HG03558 (cell line): ENCODE measurements around the gene DUSP23.

ENCODE experiments used
- ATAC-seq: cut with Tn5 transposase; IDR thresholded peaks from one replicate; pipeline ENCODE4 v1.9.1; 2021; ENCODE audit warnings: moderate number of reproducible peaks; ENCODE audit not compliant: unreplicated experiment; ENCODE audit errors: extremely low read depth

DUSP23 gene

GRCh38 chr1:159826441-159827101 is 45.8 kb downstream of the DUSP23 start, which contains the start of gene SLAMF8:
SLAMF8 (plus strand) TSS chr1:159826873; CDS start chr1:159826899, 26 bp downstream.
- no peak for ATAC-seq

GRCh38 chr1:159827102-159827490 is 46.3 kb downstream of the DUSP23 start:
- no peak for ATAC-seq

- ATAC-seq = no peak
Observed at GRCh38 chr1:159827549-159827948, 46.8 kb downstream of the DUSP23 start.

- no peak for ATAC-seq
Observed at GRCh38 chr1:159828176-159828575, 47.4 kb downstream of the DUSP23 start.

- no peak for ATAC-seq
Observed at GRCh38 chr1:159828581-159829272, 48.0 kb downstream of the DUSP23 start.

GRCh38 chr1:159829273-159829634 is 48.5 kb downstream of the DUSP23 start:
- ATAC-seq = no peak

- ATAC-seq = no peak
Observed at GRCh38 chr1:159829822-159830465, 49.2 kb downstream of the DUSP23 start.

GRCh38 chr1:159830722-159831121 is 50.0 kb downstream of the DUSP23 start:
- ATAC-seq = no peak

- ATAC-seq = no peak
Observed at GRCh38 chr1:159831412-159832141, 50.8 kb downstream of the DUSP23 start.
